ENCODE measurements around the gene TOX2.

Gene TOX2

DNA sequence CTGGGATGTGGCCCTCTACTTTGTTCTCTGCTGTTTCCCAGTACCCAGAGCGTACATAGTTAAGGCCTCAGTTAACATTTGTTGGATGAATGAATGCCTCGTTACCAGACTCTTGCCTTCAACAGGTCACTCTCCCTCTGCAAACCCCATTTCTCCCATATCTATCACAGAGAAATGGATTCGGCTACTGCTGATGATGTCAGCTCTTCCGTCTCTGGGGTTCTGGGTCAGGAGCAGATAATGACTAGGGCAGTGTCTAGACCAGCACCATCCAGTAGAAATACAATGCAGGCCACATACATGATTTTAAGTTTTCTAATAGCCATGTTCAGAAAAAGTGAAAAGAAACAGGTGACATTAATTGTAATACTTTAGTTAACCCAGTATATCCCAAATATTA lies 47.9 kb downstream of the TOX2 start:
- H3K79me2 ChIP-seq (ENCODE audit: control insufficient read depth, low read length): no peaks in the 10 kb centered on the region
- H3K4me2 ChIP-seq (ENCODE audit: low read length): no peak overlapping the region

DNA sequence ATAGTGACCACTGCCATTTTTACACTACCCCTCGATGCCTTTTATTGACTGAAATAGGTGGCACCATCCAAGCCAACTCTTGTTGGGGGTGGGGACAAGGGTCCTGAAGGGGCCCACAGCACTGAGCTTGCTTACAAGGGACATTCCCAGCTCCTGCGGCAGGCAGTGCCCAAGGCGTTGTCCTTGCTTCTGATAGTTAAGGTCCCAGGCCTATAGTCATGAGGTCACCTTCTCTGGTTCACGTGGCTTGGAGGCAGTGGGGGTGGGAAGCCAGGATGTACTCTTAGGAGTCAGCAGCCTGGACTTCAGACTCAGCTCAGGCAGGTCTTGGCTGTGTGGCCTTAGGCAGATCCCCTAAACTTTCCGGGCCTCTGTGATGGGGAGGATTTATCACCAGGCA lies 48.6 kb downstream of the TOX2 start:
- TF ChIP-seq, protein P1, sequence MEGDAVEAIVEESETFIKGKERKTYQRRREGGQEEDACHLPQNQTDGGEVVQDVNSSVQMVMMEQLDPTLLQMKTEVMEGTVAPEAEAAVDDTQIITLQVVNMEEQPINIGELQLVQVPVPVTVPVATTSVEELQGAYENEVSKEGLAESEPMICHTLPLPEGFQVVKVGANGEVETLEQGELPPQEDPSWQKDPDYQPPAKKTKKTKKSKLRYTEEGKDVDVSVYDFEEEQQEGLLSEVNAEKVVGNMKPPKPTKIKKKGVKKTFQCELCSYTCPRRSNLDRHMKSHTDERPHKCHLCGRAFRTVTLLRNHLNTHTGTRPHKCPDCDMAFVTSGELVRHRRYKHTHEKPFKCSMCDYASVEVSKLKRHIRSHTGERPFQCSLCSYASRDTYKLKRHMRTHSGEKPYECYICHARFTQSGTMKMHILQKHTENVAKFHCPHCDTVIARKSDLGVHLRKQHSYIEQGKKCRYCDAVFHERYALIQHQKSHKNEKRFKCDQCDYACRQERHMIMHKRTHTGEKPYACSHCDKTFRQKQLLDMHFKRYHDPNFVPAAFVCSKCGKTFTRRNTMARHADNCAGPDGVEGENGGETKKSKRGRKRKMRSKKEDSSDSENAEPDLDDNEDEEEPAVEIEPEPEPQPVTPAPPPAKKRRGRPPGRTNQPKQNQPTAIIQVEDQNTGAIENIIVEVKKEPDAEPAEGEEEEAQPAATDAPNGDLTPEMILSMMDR (IDR thresholded peaks at IDR 0.05; ENCODE audit: low read depth, low read length, poor library complexity, severe bottlenecking): no peak
- no peak for TF ChIP-seq EZH2phosphoT487 (IDR thresholded peaks at IDR 0.05; ENCODE audit: borderline replicate concordance, low read length)
- Histone ChIP-seq H3K4me2 (ENCODE audit: low read length) (no peak overlapping the region), H3K79me2 (ENCODE audit: control insufficient read depth, low read length) (no peaks in the 10 kb centered on the region), H3K27me3 (ENCODE audit: control insufficient read depth, low read length) (peaks cover 6% of the 10 kb centered on the region; the same call in 1 of the 2 replicates), H3K4me3 (ENCODE audit: low read length) (no peak overlapping the region), H4K20me1 (ENCODE audit: control insufficient read depth, insufficient read depth, low read depth, low read length) (no peaks in the 10 kb centered on the region), H3K36me3 (ENCODE audit: control insufficient read depth, low read length) (no peaks in the 10 kb centered on the region), H3F3A (ENCODE audit: control insufficient read depth, insufficient read depth) (no peaks in the 10 kb centered on the region), H3K4me1 (ENCODE audit: control insufficient read depth, low read length) (no peaks in the 10 kb centered on the region), H3K9me3 (ENCODE audit: control insufficient read depth, insufficient read depth, low read length) (no peaks in the 10 kb centered on the region), H3K9me2 (replicated peaks; ENCODE audit: control insufficient read depth, low read length) (no peaks in the 10 kb centered on the region), H3K27ac (ENCODE audit: low read depth, low read length) (no peak overlapping the region)

More for the DNA sequence above, 47.9 kb downstream of the TOX2 start:
- Histone ChIP-seq H3K9me2 (replicated peaks; ENCODE audit: control insufficient read depth, low read length) (no peaks in the 10 kb centered on the region), H4K20me1 (ENCODE audit: control insufficient read depth, insufficient read depth, low read depth, low read length) (no peaks in the 10 kb centered on the region), H3K27me3 (ENCODE audit: control insufficient read depth, low read length) (peaks cover 6% of the 10 kb centered on the region; the same call in 1 of the 2 replicates), H3K4me1 (ENCODE audit: control insufficient read depth, low read length) (no peaks in the 10 kb centered on the region), H3K27ac (ENCODE audit: low read depth, low read length) (no peak overlapping the region), H3K9me3 (ENCODE audit: control insufficient read depth, insufficient read depth, low read length) (no peaks in the 10 kb centered on the region), H3F3A (ENCODE audit: control insufficient read depth, insufficient read depth) (no peaks in the 10 kb centered on the region), H3K36me3 (ENCODE audit: control insufficient read depth, low read length) (no peaks in the 10 kb centered on the region), H3K4me3 (ENCODE audit: low read length) (no peak overlapping the region)
- no peak for TF ChIP-seq EZH2phosphoT487 (IDR thresholded peaks at IDR 0.05; ENCODE audit: borderline replicate concordance, low read length)
- TF ChIP-seq, protein P1 (IDR thresholded peaks at IDR 0.05; ENCODE audit: low read depth, low read length, poor library complexity, severe bottlenecking): no peak

DNA sequence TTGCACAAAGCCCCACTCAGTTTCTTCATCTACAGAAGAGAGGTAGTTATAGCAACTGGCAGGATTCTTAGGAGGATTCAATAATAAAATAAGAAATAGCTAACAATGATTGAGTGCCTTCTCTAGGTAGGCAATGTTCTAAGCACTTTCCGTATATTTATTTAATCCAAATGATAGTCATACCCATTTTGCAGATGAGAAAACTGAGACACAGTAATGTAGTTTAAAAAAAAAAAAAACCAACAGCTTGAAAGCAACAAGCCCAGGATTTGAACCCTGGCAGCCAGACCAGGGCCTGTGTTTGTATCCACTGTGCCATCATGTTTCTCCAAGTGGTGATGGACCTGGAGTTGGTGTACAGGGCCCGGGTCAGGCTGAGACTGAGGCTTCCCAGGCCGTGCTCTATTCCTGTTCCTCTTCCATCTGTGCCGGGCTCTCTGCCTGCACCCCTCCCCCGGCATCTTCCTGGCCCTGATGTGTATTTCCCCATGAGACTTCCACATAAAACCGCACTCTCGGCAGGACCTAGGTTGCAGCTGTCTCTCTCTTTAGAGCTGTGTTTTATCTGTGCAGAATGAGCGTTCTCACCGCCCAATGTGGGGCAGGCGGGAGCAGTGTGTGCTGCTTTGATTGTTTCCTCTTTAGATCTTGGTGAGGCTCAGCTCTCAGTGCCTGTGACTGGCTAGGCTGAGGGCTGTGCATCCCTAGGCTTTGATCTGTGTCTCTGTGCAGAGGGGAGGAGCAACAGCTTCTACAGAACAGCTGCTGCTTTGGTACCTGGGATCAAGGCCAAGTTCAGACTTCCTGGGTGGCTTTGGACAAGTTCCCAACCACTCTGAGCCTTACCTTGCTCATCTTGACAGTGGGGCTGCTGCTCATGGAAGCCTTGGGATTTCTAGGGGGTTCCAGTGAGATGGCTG lies 49.5 kb downstream of the TOX2 start:
- H3K9me2 ChIP-seq (replicated peaks; ENCODE audit: control insufficient read depth, low read length): no peaks in the 10 kb centered on the region
- no peak overlapping the region for H3K4me2 ChIP-seq (ENCODE audit: low read length)
- TF ChIP-seq, protein P1 (IDR thresholded peaks at IDR 0.05; ENCODE audit: low read depth, low read length, poor library complexity, severe bottlenecking): no peak
- TF ChIP-seq EZH2phosphoT487 (IDR thresholded peaks at IDR 0.05; ENCODE audit: borderline replicate concordance, low read length): no peak
- peaks cover 6% of the 10 kb centered on the region; the same call in 1 of the 2 replicates for H3K27me3 ChIP-seq (ENCODE audit: control insufficient read depth, low read length)
- no peaks in the 10 kb centered on the region for H3K9me3 ChIP-seq (ENCODE audit: control insufficient read depth, insufficient read depth, low read length)
- no peaks in the 10 kb centered on the region for H3F3A ChIP-seq (ENCODE audit: control insufficient read depth, insufficient read depth)
- H3K79me2 ChIP-seq (ENCODE audit: control insufficient read depth, low read length): no peaks in the 10 kb centered on the region
- no peaks in the 10 kb centered on the region for H3K4me1 ChIP-seq (ENCODE audit: control insufficient read depth, low read length)
- no peak overlapping the region for H3K4me3 ChIP-seq (ENCODE audit: low read length)
- no peak overlapping the region for H3K27ac ChIP-seq (ENCODE audit: low read depth, low read length)
- no peaks in the 10 kb centered on the region for H3K36me3 ChIP-seq (ENCODE audit: control insufficient read depth, low read length)
- H4K20me1 ChIP-seq (ENCODE audit: control insufficient read depth, insufficient read depth, low read depth, low read length): no peaks in the 10 kb centered on the region
